Panc1 (cell line): ENCODE data around the gene CHST8.

Source experiments
- POLR2AphosphoS5 ChIP-seq: IDR thresholded peaks from 2 replicates; pipeline ENCODE4 v1.6.1; 2012; ENCODE audit warnings: mild to moderate bottlenecking, low read depth, low read length, moderate library complexity
- SIN3A ChIP-seq: IDR thresholded peaks from 2 replicates; pipeline ENCODE4 v1.6.1; 2012; ENCODE audit warnings: low read depth, mild to moderate bottlenecking, low read length, moderate library complexity, borderline replicate concordance; ENCODE audit not compliant: insufficient read depth
- TCF7L2 ChIP-seq: IDR thresholded peaks from 2 replicates; pipeline ENCODE4 v1.6.1; 2011; ENCODE audit warnings: mild to moderate bottlenecking, low read depth, low read length, inconsistent platforms
- TF ChIP-seq, protein P1 (sequence below): fragments of 450-650 bp; IDR thresholded peaks from 2 replicates; pipeline ENCODE4 v1.5.1; 2017; ENCODE audit warnings: mild to moderate bottlenecking

- TF ChIP-seq, protein P1, sequence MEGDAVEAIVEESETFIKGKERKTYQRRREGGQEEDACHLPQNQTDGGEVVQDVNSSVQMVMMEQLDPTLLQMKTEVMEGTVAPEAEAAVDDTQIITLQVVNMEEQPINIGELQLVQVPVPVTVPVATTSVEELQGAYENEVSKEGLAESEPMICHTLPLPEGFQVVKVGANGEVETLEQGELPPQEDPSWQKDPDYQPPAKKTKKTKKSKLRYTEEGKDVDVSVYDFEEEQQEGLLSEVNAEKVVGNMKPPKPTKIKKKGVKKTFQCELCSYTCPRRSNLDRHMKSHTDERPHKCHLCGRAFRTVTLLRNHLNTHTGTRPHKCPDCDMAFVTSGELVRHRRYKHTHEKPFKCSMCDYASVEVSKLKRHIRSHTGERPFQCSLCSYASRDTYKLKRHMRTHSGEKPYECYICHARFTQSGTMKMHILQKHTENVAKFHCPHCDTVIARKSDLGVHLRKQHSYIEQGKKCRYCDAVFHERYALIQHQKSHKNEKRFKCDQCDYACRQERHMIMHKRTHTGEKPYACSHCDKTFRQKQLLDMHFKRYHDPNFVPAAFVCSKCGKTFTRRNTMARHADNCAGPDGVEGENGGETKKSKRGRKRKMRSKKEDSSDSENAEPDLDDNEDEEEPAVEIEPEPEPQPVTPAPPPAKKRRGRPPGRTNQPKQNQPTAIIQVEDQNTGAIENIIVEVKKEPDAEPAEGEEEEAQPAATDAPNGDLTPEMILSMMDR = no peak
- TF ChIP-seq TCF7L2 = no peak
- TF ChIP-seq SIN3A = no peak
- no peak for TF ChIP-seq POLR2AphosphoS5
Observed at GRCh38 chr19:33754361-33754760, 132.6 kb downstream of the CHST8 start.
